Measurements from ENCODE around the gene RCL1. TPM values are rescaled to one million over a fixed set of nuclear protein-coding genes. Genes with fewer than 3 reads are reported as not detected.
A peak's percentile ranks its signal among the peaks of the same experiment; 100 is the strongest.

The RCL1 gene
- total and polyA plus RNA-seq, 2 of the 13 experiments (the other 11 are each of a cell fraction or from before 2014, with no cell fraction given): 22.3 to 31.6 TPM

- ChIA-PET CTCF (ENCODE audit: low intra/inter-chr PET ratio, low total read pairs) (no interaction called here), POLR2A (interaction anchor here (0.7 to 4.7 kb wide), 12 partner anchors 9 to 158 kb away, joined by 3 to 30 read pairs (median 8); partner anchors contain the start of genes AK3, CDC37L1, JAK2 and RCL1)
- FAIRE-seq: peak; percentile 90
- no peak overlapping the region for H2AFZ ChIP-seq (ENCODE audit: low read length)
- no peaks in the 10 kb centered on the region for H4K20me1 ChIP-seq (ENCODE audit: insufficient read depth, low read length)
- H3K27me3 ChIP-seq (ENCODE audit: control insufficient read depth in 1 of 2, insufficient read depth in 2 of 2, low read length in 2 of 2): no peaks in the 10 kb centered on the region
- peak; percentile 54 for ATAC-seq
- peak overlapping the region; percentile 33 for H3K9ac ChIP-seq (ENCODE audit: insufficient read depth, low read depth, low read length)
- no TSS peak for BruUV-seq (replicated peaks)
- peaks cover 22% of the 10 kb centered on the region for H3K79me2 ChIP-seq (ENCODE audit: insufficient read depth, low read length)
- H3K36me3 ChIP-seq (replicated peaks in 1 of 2; ENCODE audit: control insufficient read depth in 1 of 2, insufficient read depth in 2 of 2, low read length in 2 of 2): peaks cover 1 to 7% of the 10 kb centered on the region in 2 experiments; a peak in 2 of 5 replicates
- peak overlapping the region in 1 of 3 experiments; percentile 31; a peak in 2 of 6 replicates for H3K4me3 ChIP-seq (replicated peaks in 1 of 3; ENCODE audit: insufficient read depth in 1 of 3, low read depth in 2 of 3, low read length in 3 of 3)
- DNase-seq (ENCODE audit: low spot score): peak; percentile 81
- 31% methylated on average over 5 of the region's 6 CpGs for WGBS (ENCODE audit: low lambda C conversion rate)
- no peaks in the 10 kb centered on the region for H3K9me3 ChIP-seq (ENCODE audit: low read length)
- H3K4me1 ChIP-seq (ENCODE audit: insufficient read depth, low read length): peaks cover 100% of the 10 kb centered on the region
- peak overlapping the region; percentile 75 for H3K27ac ChIP-seq (ENCODE audit: extremely low read length, insufficient read depth, low read length)
- intact Hi-C loops (cut with micrococcal nuclease; ENCODE audit: unreplicated experiment) (loop anchor here (2.0 kb wide), 3 partner anchors 25 to 147 kb away; partner anchors contain the start of gene JAK2), in situ Hi-C loops (cut with HindIII; ENCODE audit: extremely low pct_ligation_motif_present, low pct_unique_long_range_greater_than_20kb) (no loop called here)
- peak overlapping the region; percentile 61 for H3K4me2 ChIP-seq (ENCODE audit: low read depth, low read length)
- TF ChIP-seq SOX5 (CRISPR knock-in tag; IDR thresholded peaks at IDR 0.05; ENCODE audit: borderline replicate concordance) (peak; percentile 6; the same call in 1 of the 2 replicates), HNF4A (CRISPR knock-in tag; IDR thresholded peaks at IDR 0.05) (peak; percentile 40), PAF1 (CRISPR knock-in tag; IDR thresholded peaks at IDR 0.05) (no peak), ZNF350 (CRISPR knock-in tag; IDR thresholded peaks at IDR 0.05; ENCODE audit: borderline replicate concordance, low read depth) (peak; percentile 26; the same call in 1 of the 2 replicates), RARA (CRISPR knock-in tag; IDR thresholded peaks at IDR 0.05) (peak; percentile 31; the same call in 1 of the 2 replicates), ZNF264 (CRISPR knock-in tag; IDR thresholded peaks at IDR 0.05) (0 out of 2 replicates have a peak, but pooled peaks have one; percentile 16), POLR2G (IDR thresholded peaks at IDR 0.05; ENCODE audit: low read depth, low read length) (0 out of 2 replicates have a peak, but pooled peaks have one; percentile 26), MED1 (CRISPR knock-in tag; IDR thresholded peaks at IDR 0.05) (0 out of 2 replicates have a peak, but pooled peaks have one; percentile 14), FOXJ3 (CRISPR knock-in tag; IDR thresholded peaks at IDR 0.05; ENCODE audit: borderline replicate concordance) (0 out of 2 replicates have a peak, but pooled peaks have one; percentile 12), FOXA1 (IDR thresholded peaks at IDR 0.05) (no peak), FOXA1 (CRISPR knock-in tag; IDR thresholded peaks at IDR 0.05) (peak; percentile 11; the same call in 1 of the 2 replicates), ATF2 (CRISPR knock-in tag; IDR thresholded peaks at IDR 0.05) (peak; percentile 43; the same call in 1 of the 2 replicates), NFIC (IDR thresholded peaks at IDR 0.05; ENCODE audit: low read length) (0 out of 2 replicates have a peak, but pooled peaks have one; percentile 9), ZNF331 (CRISPR knock-in tag; IDR thresholded peaks at IDR 0.05) (peak; percentile 42; the same call in 1 of the 2 replicates), BCL3 (CRISPR knock-in tag; IDR thresholded peaks at IDR 0.05) (no peak), ISL2 (CRISPR knock-in tag; IDR thresholded peaks at IDR 0.05) (peak; percentile 58; the same call in 1 of the 2 replicates), U2AF1 (optimal IDR thresholded peaks at IDR 0.05; ENCODE audit: low read depth, low read length) (peak; percentile 31), ELF4 (CRISPR knock-in tag; IDR thresholded peaks at IDR 0.05; ENCODE audit: borderline replicate concordance) (no peak), PPARG (CRISPR knock-in tag; conservative IDR thresholded peaks at IDR 0.05) (0 out of 2 replicates have a peak, but pooled peaks have one; percentile 42), POLR2A (IDR thresholded peaks at IDR 0.05; ENCODE audit: insufficient read depth in 1 of 2, low read depth in 2 of 2, low read length in 2 of 2) (0 out of 4 replicates have a peak, but pooled peaks of 1 of the 2 experiments have one; percentile 23), ZNF816 (CRISPR knock-in tag; IDR thresholded peaks at IDR 0.05; ENCODE audit: borderline replicate concordance) (peak; percentile 49; the same call in 1 of the 2 replicates), GATAD2A (CRISPR knock-in tag; IDR thresholded peaks at IDR 0.05) (peak; percentile 44; the same call in 1 of the 2 replicates), ZEB1 (IDR thresholded peaks at IDR 0.05; ENCODE audit: insufficient replicate concordance, low read depth) (peak; percentile 50)
Observed at GRCh38 chr9:4837261-4838188, 44.8 kb downstream of the RCL1 start.

Measured in HepG2 (cell line).